ENCODE results near the gene SAG.

Gene SAG

GRCh38 chr2:233280114-233280693 lies 27.4 kb upstream of the SAG start:
- POLR2A ChIA-PET = no interaction called here
- no peak for DNase-seq (ENCODE audit: extremely low spot score)
- CTCF ChIA-PET = no interaction called here
- TF ChIP-seq LEF1 (IDR thresholded peaks at IDR 0.05; ENCODE audit: borderline replicate concordance) (no peak), CTBP1 (IDR thresholded peaks at IDR 0.05; ENCODE audit: borderline replicate concordance) (no peak), TARDBP (IDR thresholded peaks at IDR 0.05) (no peak), SUZ12 (IDR thresholded peaks at IDR 0.05) (no peak), ZNF384 (IDR thresholded peaks at IDR 0.05) (no peak), FOXM1 (IDR thresholded peaks at IDR 0.05; ENCODE audit: borderline replicate concordance) (no peak), SP1 (IDR thresholded peaks at IDR 0.05) (no peak), PKNOX1 (IDR thresholded peaks at IDR 0.05) (no peak), L3MBTL2 (conservative IDR thresholded peaks at IDR 0.05) (no peak), NFRKB (IDR thresholded peaks at IDR 0.05) (no peak), BHLHE40 (IDR thresholded peaks at IDR 0.05; ENCODE audit: borderline replicate concordance) (no peak), FOXK2 (IDR thresholded peaks at IDR 0.05) (no peak), HDGF (IDR thresholded peaks at IDR 0.05; ENCODE audit: borderline replicate concordance) (no peak), ARNT (IDR thresholded peaks at IDR 0.05) (no peak), FOXA1 (IDR thresholded peaks at IDR 0.05) (no peak), ELF4 (IDR thresholded peaks at IDR 0.05) (no peak)

- ChIA-PET CTCF (no interaction called here), POLR2A (interaction anchor here (1.0 kb wide), 1 partner anchor 30 kb away, joined by 3 read pairs; the partner anchor contains the start of gene ATG16L1)
- DNase-seq (ENCODE audit: extremely low spot score) = no peak
- no peak for TF ChIP-seq FOXA1 (IDR thresholded peaks at IDR 0.05)
- TF ChIP-seq LEF1 (IDR thresholded peaks at IDR 0.05; ENCODE audit: borderline replicate concordance) = no peak
- no peak for TF ChIP-seq TARDBP (IDR thresholded peaks at IDR 0.05)
- TF ChIP-seq PKNOX1 (IDR thresholded peaks at IDR 0.05) = no peak
- no peak for TF ChIP-seq CTBP1 (IDR thresholded peaks at IDR 0.05; ENCODE audit: borderline replicate concordance)
- no peak for TF ChIP-seq SP1 (IDR thresholded peaks at IDR 0.05)
- no peak for TF ChIP-seq ELF4 (IDR thresholded peaks at IDR 0.05)
- TF ChIP-seq SUZ12 (IDR thresholded peaks at IDR 0.05) = no peak
Observed at GRCh38 chr2:233281553-233281952, 26.1 kb upstream of the SAG start.

GRCh38 chr2:233281992-233282603 lies 25.5 kb upstream of the SAG start:
- no peak for DNase-seq (ENCODE audit: extremely low spot score)
- TF ChIP-seq FOXM1 (IDR thresholded peaks at IDR 0.05; ENCODE audit: borderline replicate concordance) = no peak
- no peak for TF ChIP-seq NFRKB (IDR thresholded peaks at IDR 0.05)
- TF ChIP-seq ARNT (IDR thresholded peaks at IDR 0.05) = no peak
- TF ChIP-seq LEF1 (IDR thresholded peaks at IDR 0.05; ENCODE audit: borderline replicate concordance) = no peak
- TF ChIP-seq ZNF384 (IDR thresholded peaks at IDR 0.05) = no peak
- no peak for TF ChIP-seq PKNOX1 (IDR thresholded peaks at IDR 0.05)
- no peak for TF ChIP-seq SUZ12 (IDR thresholded peaks at IDR 0.05)
- no peak for TF ChIP-seq CTBP1 (IDR thresholded peaks at IDR 0.05; ENCODE audit: borderline replicate concordance)
- no peak for TF ChIP-seq BHLHE40 (IDR thresholded peaks at IDR 0.05; ENCODE audit: borderline replicate concordance)
- TF ChIP-seq HDGF (IDR thresholded peaks at IDR 0.05; ENCODE audit: borderline replicate concordance) = no peak
- no peak for TF ChIP-seq FOXK2 (IDR thresholded peaks at IDR 0.05)
- no peak for TF ChIP-seq TARDBP (IDR thresholded peaks at IDR 0.05)
- TF ChIP-seq ELF4 (IDR thresholded peaks at IDR 0.05) = no peak
- no peak for TF ChIP-seq SP1 (IDR thresholded peaks at IDR 0.05)
- no peak for TF ChIP-seq L3MBTL2 (conservative IDR thresholded peaks at IDR 0.05)
- no peak for TF ChIP-seq FOXA1 (IDR thresholded peaks at IDR 0.05)
- ChIA-PET POLR2A (interaction anchor here (1.0 kb wide), 1 partner anchor 31 kb away, joined by 3 read pairs; the partner anchor contains the start of gene ATG16L1), CTCF (no interaction called here)

- ChIA-PET CTCF (no interaction called here), POLR2A (no interaction called here)
- no peak for DNase-seq (ENCODE audit: extremely low spot score)
- TF ChIP-seq BHLHE40 (IDR thresholded peaks at IDR 0.05; ENCODE audit: borderline replicate concordance) (no peak), PKNOX1 (IDR thresholded peaks at IDR 0.05) (no peak), ELF4 (IDR thresholded peaks at IDR 0.05) (no peak), SUZ12 (IDR thresholded peaks at IDR 0.05) (no peak), FOXK2 (IDR thresholded peaks at IDR 0.05) (no peak), FOXA1 (IDR thresholded peaks at IDR 0.05) (no peak), L3MBTL2 (conservative IDR thresholded peaks at IDR 0.05) (no peak), ZNF384 (IDR thresholded peaks at IDR 0.05) (no peak), TARDBP (IDR thresholded peaks at IDR 0.05) (no peak), CTBP1 (IDR thresholded peaks at IDR 0.05; ENCODE audit: borderline replicate concordance) (no peak), NFRKB (IDR thresholded peaks at IDR 0.05) (no peak), LEF1 (IDR thresholded peaks at IDR 0.05; ENCODE audit: borderline replicate concordance) (no peak), FOXM1 (IDR thresholded peaks at IDR 0.05; ENCODE audit: borderline replicate concordance) (no peak), SP1 (IDR thresholded peaks at IDR 0.05) (no peak), HDGF (IDR thresholded peaks at IDR 0.05; ENCODE audit: borderline replicate concordance) (no peak), ARNT (IDR thresholded peaks at IDR 0.05) (no peak)
Observed at GRCh38 chr2:233285921-233286320, 21.7 kb upstream of the SAG start.

GRCh38 chr2:233287871-233288270 lies 19.7 kb upstream of the SAG start:
- ChIA-PET CTCF (no interaction called here), POLR2A (no interaction called here)
- TF ChIP-seq ELF4 (IDR thresholded peaks at IDR 0.05) (no peak), TARDBP (IDR thresholded peaks at IDR 0.05) (no peak), BHLHE40 (IDR thresholded peaks at IDR 0.05; ENCODE audit: borderline replicate concordance) (no peak), FOXA1 (IDR thresholded peaks at IDR 0.05) (no peak), PKNOX1 (IDR thresholded peaks at IDR 0.05) (no peak), ZNF384 (IDR thresholded peaks at IDR 0.05) (no peak), NFRKB (IDR thresholded peaks at IDR 0.05) (no peak), SUZ12 (IDR thresholded peaks at IDR 0.05) (no peak), CTBP1 (IDR thresholded peaks at IDR 0.05; ENCODE audit: borderline replicate concordance) (no peak), FOXM1 (IDR thresholded peaks at IDR 0.05; ENCODE audit: borderline replicate concordance) (no peak), SP1 (IDR thresholded peaks at IDR 0.05) (no peak), ARNT (IDR thresholded peaks at IDR 0.05) (no peak), L3MBTL2 (conservative IDR thresholded peaks at IDR 0.05) (no peak), FOXK2 (IDR thresholded peaks at IDR 0.05) (no peak)

More at GRCh38 chr2:233287871-233288270, 19.7 kb upstream of the SAG start:
- DNase-seq (ENCODE audit: extremely low spot score) = no peak
